GM12878 (cell line): ENCODE results near the gene TMEM132D. TPM values are rescaled to one million over a fixed set of nuclear protein-coding genes. Genes with fewer than 3 reads are reported as not detected.

Experiments used
- ATAC-seq: fragments of 200-7000 bp; cut with Tn5 transposase; 3 replicates; pipeline ENCODE4 v1.9.1; 2020; ENCODE audit warnings: mild to moderate bottlenecking, moderate library complexity
- BruUV-seq: library from RNA; stranded (reverse); fragments of 400-500 nt; replicated peaks from 2 replicates; lab custom pipeline; 2021; lab: Mats Ljungman, UMichigan
- CTCF ChIA-PET: fragments of 300-600 bp; sonication (Branson Sonifier 250); formaldehyde crosslinking; extraction: SDS; loops from one replicate; lab custom pipeline; 2021; ENCODE audit warnings: inconsistent platforms; lab: Yijun Ruan, JAX
- POLR2A ChIA-PET: fragments of 350-600 bp; formaldehyde crosslinking; extraction: SDS; loops from one replicate; lab custom pipeline; 2021; ENCODE audit warnings: inconsistent platforms; lab: Charles Lee
- RAD21 ChIA-PET: fragments of 300-600 bp; sonication (Branson Sonifier 250); formaldehyde crosslinking; loops from one replicate; lab custom pipeline; 2023; ENCODE audit warnings: antibody characterized with exemption; ENCODE audit not compliant: unreplicated experiment; lab: Charles Lee
- SMC1A ChIA-PET: fragments of 300-600 bp; sonication (Branson Sonifier 250); formaldehyde crosslinking; loops from one replicate; lab custom pipeline; 2023; ENCODE audit not compliant: unreplicated experiment, uncharacterized antibody; lab: Charles Lee
- DNase-seq: peaks from one replicate; pipeline ENCODE4 v3.0.0-alpha.2; 2011; ENCODE audit warnings: low read depth, low spot score
- FAIRE-seq: peaks from 3 replicates; lab custom pipeline; 2011; peaks lifted over from hg19 to GRCh38; lab: Jason Lieb, UNC
- H2AFZ ChIP-seq: 2 replicates; pipeline ENCODE4 v1.6.0; 2011; ENCODE audit warnings: low read depth, low read length, control low read depth; ENCODE audit not compliant: control insufficient read depth
- H3K27ac ChIP-seq: 2 replicates; pipeline ENCODE4 v1.5.1; 2011; ENCODE audit warnings: control low read depth; ENCODE audit not compliant: control insufficient read depth, insufficient read depth
- H3K27me3 ChIP-seq, 2 experiments: replicated peaks in 1 of 2; 2 replicates each; pipeline versions ENCODE4 v1.6.0 to v1.6.1; 2011; ENCODE audit warnings: low read length in 1 of 2; ENCODE audit not compliant: control insufficient read depth in 2 of 2, insufficient read depth in 2 of 2
- H3K36me3 ChIP-seq, 2 experiments: 2 replicates each; pipeline ENCODE4 v1.5.1; 2011; ENCODE audit warnings: low read length in 1 of 2; ENCODE audit not compliant: control insufficient read depth in 2 of 2, insufficient read depth in 2 of 2
- H3K4me1 ChIP-seq: 2 replicates; pipeline ENCODE4 v1.6.1; 2011; ENCODE audit warnings: mild to moderate bottlenecking, low read length, moderate library complexity, mixed read lengths; ENCODE audit not compliant: control insufficient read depth, insufficient read depth
- H3K4me2 ChIP-seq: 2 replicates; pipeline ENCODE4 v1.6.0; 2011; ENCODE audit warnings: control low read depth; ENCODE audit not compliant: control insufficient read depth, insufficient read depth
- H3K4me3 ChIP-seq: fragments of 200-600 bp; sonication (generic); 2 replicates; pipeline ENCODE4 v1.5.1; 2016
- H3K79me2 ChIP-seq: 2 replicates; pipeline ENCODE4 v1.6.0; 2011; ENCODE audit warnings: low read length; ENCODE audit not compliant: control insufficient read depth, insufficient read depth
- H3K9ac ChIP-seq: 2 replicates; pipeline ENCODE4 v1.8.0; 2011; ENCODE audit warnings: low read length, control low read depth, mixed read lengths; ENCODE audit not compliant: control insufficient read depth, insufficient read depth
- H3K9me3 ChIP-seq: replicated peaks from 3 replicates; pipeline ENCODE4 v1.5.1; 2011; ENCODE audit warnings: mild to moderate bottlenecking, low read length; ENCODE audit not compliant: control insufficient read depth, insufficient read depth
- H4K20me1 ChIP-seq: 2 replicates; pipeline ENCODE4 v1.6.0; 2011; ENCODE audit not compliant: control insufficient read depth, insufficient read depth
- BACH1 ChIP-seq: fragments of 450-650 bp; IDR thresholded peaks from 2 replicates; pipeline ENCODE4 v1.6.1; 2017; ENCODE audit warnings: mild to moderate bottlenecking, borderline replicate concordance
- CEBPZ ChIP-seq: fragments of 150-350 bp; IDR thresholded peaks from 2 replicates; pipeline ENCODE4 v1.6.1; 2016; ENCODE audit warnings: low read depth, low read length
- CHD2 ChIP-seq: IDR thresholded peaks from 2 replicates; pipeline ENCODE4 v1.6.1; 2011; ENCODE audit warnings: low read depth, low read length, improper control_type of control experiment, borderline replicate concordance
- CTCF ChIP-seq, 3 experiments: IDR thresholded peaks in 2 of 3; conservative IDR thresholded peaks in 1 of 3; 2 replicates each; pipeline ENCODE4 v1.5.1; 2011; ENCODE audit warnings: low read depth in 3 of 3, low read length in 3 of 3, mild to moderate bottlenecking in 3 of 3, control low read depth in 2 of 3, moderate library complexity in 2 of 3, inconsistent platforms in 1 of 3, mixed read lengths in 1 of 3; ENCODE audit not compliant: control insufficient read depth in 2 of 3, insufficient read depth in 1 of 3; ENCODE audit errors: extremely low read depth in 1 of 3
- IKZF1 ChIP-seq: fragments of 450-650 bp; conservative IDR thresholded peaks from 2 replicates; pipeline ENCODE4 v1.6.1; 2017; ENCODE audit warnings: antibody characterized with exemption, mild to moderate bottlenecking
- PML ChIP-seq: IDR thresholded peaks from 2 replicates; pipeline ENCODE4 v1.6.1; 2012; ENCODE audit warnings: low read length, inconsistent platforms
- YBX1 ChIP-seq: fragments of 450-650 bp; IDR thresholded peaks from 2 replicates; pipeline ENCODE4 v1.6.1; 2016; ENCODE audit warnings: antibody characterized with exemption
- ZBTB40 ChIP-seq: fragments of 450-650 bp; IDR thresholded peaks from 2 replicates; pipeline ENCODE4 v1.6.1; 2016; ENCODE audit warnings: mild to moderate bottlenecking, moderate library complexity, borderline replicate concordance
- WGBS: methylation state at CpG from one replicate; pipeline ENCODE4 v1.1.6; 2016; ENCODE audit warnings: low lambda C conversion rate; ENCODE audit not compliant: insufficient replicate concordance, insufficient coverage; ENCODE audit errors: missing lambda C conversion rate; 5-methylcytosine and 5-hydroxymethylcytosine counted together
- in situ Hi-C: fragments of 300-500 bp; cut with MboI; formaldehyde crosslinking; loops from 9 replicates; pipeline ENCODE4 v1.14.3; 2018; ENCODE audit warnings: mixed read lengths
- intact Hi-C: fragments of 100-400 bp; cut with micrococcal nuclease; formaldehyde crosslinking; loops from one replicate; pipeline ENCODE4 v1.14.2; 2022; ENCODE audit not compliant: unreplicated experiment
- polyA plus RNA-seq, 11 experiments: library from polyadenylated mRNA; depleted of rRNA in 4 of 11; unstranded in 6 of 11; stranded (reverse) in 5 of 11; fragments of >200 nt; fragmentation: Nextera tagmentation in 4 of 11; fragmentation: Illumina TruSeq in 1 of 11; extraction: Ambion mirVana in 4 of 11; extraction: Trizol in 1 of 11; gene quantifications; 1 replicate in 1 of 11; 2 replicates in 10 of 11; pipeline versions ENCODE4 v1.2.1 to v1.2.3, GENCODE V29; 2011 to 2016; ENCODE audit warnings: inconsistent platforms in 2 of 11, missing spikeins in 2 of 11, low read depth in 1 of 11
- total RNA-seq, 4 experiments: library from RNA; depleted of rRNA in 3 of 4; stranded (reverse); fragments of >200 nt in 3 of 4; fragmentation: Illumina TruSeq in 1 of 4; extraction: Trizol in 1 of 4; gene quantifications; 2 replicates each; pipeline versions ENCODE4 v1.2.1 to v1.2.3, GENCODE V29; 2013 to 2021

The TMEM132D gene
- total and polyA plus RNA-seq, 10 of the 15 experiments (the other 5 are each of a cell fraction or from before 2014, with no cell fraction given), result under 0.01 to 0.12 (median 0.02) TPM; not detected in 3

- Histone ChIP-seq H3K9me3 (no peaks in the 10 kb centered on the region; the same call in 2 of the 3 replicates), H3K79me2 (no peaks in the 10 kb centered on the region), H3K4me3 (no peak overlapping the region), H4K20me1 (no peaks in the 10 kb centered on the region), H3K4me2 (no peak overlapping the region), H3K27me3 (no peaks in the 10 kb centered on the region), H3K27ac (no peak overlapping the region), H3K36me3 (no peaks in the 10 kb centered on the region), H3K9ac (no peak overlapping the region), H3K4me1 (no peaks in the 10 kb centered on the region), H2AFZ (no peak overlapping the region)
- RAD21 ChIA-PET, result no interaction called here
- intact Hi-C loops, result no loop called here
- no peak for DNase-seq
- no peak for ATAC-seq
- 30% methylated on average over 5 of the region's 5 CpGs for WGBS
- in situ Hi-C loops, result no loop called here
- POLR2A ChIA-PET, result no interaction called here
- CTCF ChIA-PET, result interaction anchor here (1.2 kb wide), 1 partner anchor 1678 kb away, joined by 3 read pairs; no protein-coding TSS in a partner anchor
- BruUV-seq, result no TSS peak
- SMC1A ChIA-PET, result interaction anchor here (0.6 kb wide), 1 partner anchor 892 kb away, joined by 3 read pairs; no protein-coding TSS in a partner anchor
- TF ChIP-seq PML (no peak), CEBPZ (no peak), ZBTB40 (no peak), YBX1 (no peak), IKZF1 (no peak), CHD2 (no peak), CTCF (IDR thresholded peaks at IDR 0.05 in 2 of 3, conservative IDR thresholded peaks at IDR 0.05 in 1 of 3; ENCODE audit: control insufficient read depth in 2 of 3, extremely low read depth in 1 of 3, insufficient read depth in 1 of 3, low read depth in 3 of 3, low read length in 3 of 3) (no peak), BACH1 (no peak)
- no peak for FAIRE-seq
Observed at GRCh38 chr12:129937426-129937825, 33.6 kb upstream of the TMEM132D start.
